GM18517 (cell line): ENCODE data around the gene MAD1L1.
"Not testable (repeated sequence)": the region's sequence is repeated elsewhere in the genome, so short reads cannot be mapped to it uniquely, and the experiment has no call there.

Source experiments
- ATAC-seq: cut with Tn5 transposase; IDR thresholded peaks from one replicate; pipeline ENCODE4 v1.9.1; 2021; ENCODE audit warnings: mild to moderate bottlenecking, moderate library complexity; ENCODE audit not compliant: unreplicated experiment

Gene MAD1L1

GRCh38 chr7:1860881-1861798 lies 371.6 kb downstream of the MAD1L1 start:
- not testable (repeated sequence) for ATAC-seq

DNA sequence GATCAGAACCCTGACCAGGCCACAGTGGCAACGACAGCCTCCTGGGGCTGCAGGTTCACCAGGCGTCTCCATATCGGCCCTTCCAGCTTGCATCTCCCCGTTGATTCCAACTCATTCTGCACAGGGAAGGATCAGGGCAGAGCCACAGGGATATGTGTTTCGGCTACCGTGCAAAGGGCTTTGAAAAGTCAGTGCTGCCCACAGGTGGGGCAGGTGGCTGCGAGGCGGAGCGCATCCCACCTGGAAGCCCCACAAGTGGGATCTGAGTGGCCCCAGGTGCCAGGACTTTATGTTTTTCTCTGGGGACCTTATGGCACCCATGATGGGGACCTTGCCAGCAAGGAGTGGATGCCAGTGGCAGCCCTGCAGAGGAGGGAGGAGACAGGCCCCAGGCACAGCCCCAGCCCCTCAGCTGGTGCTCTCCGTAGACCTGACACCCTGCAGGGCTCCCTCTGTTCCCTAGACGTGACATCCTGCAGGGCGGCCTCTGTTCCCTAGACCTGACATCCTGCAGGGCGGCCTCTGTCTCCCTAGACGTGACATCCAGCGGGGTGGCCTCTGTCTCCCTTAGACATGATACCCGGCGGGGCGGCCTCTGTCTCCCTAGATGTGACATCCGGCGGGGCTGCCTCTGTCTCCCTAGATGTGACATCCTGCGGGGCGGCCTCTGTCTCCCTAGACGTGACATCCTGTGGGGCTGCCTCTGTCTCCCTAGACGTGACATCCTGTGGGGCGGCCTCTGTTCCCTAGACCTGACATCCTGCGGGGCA lies 373.3 kb downstream of the MAD1L1 start:
- ATAC-seq, result no peak

DNA sequence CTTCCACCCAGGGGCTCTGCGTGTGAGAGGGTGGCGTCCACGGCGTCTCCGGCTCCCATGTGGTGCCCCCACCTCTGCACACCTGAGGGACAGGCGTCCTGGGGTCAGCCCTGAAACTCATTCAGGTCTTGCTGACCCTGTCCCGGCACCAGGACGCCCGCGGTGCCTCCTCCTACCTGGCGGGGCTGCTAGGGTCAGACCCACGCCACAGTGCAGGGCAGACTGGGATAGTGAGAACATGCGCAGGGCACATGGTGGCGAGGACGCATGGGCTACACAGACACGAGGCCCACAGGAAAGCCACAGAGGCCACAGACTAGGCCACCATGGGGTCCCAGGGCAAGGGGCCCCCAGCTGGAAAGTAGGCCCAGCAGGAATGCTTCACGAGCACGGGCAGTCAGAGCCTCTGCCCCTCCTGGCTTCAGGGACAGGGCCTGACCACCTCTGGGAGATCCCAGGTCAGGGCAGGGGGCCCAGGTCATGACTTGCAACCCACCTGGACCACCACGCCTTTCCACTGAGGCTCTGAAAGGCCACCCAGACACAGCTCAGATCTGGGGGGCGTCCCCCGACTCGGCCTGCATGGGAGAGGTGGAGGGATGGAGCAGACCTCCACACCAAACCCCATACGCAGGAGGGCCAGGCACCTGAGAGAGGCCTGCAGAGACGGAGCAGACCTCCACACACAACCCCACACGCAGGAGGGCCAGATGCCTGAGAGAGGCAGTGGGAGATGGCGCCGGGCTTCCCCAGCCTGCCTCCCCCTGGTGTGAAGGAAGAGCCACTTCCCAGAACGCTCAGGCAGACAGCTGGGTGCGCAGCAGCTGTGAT lies 374.1 kb downstream of the MAD1L1 start:
- no peak for ATAC-seq

GRCh38 chr7:1857487-1858421 lies 375.0 kb downstream of the MAD1L1 start:
- ATAC-seq, result no peak

- ATAC-seq, result no peak
These were observed 375.8 kb downstream of the MAD1L1 start for GRCh38 chr7:1856888-1857441.

- no peak for ATAC-seq
These were observed 376.4 kb downstream of the MAD1L1 start for GRCh38 chr7:1856161-1856887.

- ATAC-seq, result no peak
These were observed 377.0 kb downstream of the MAD1L1 start for GRCh38 chr7:1855725-1856160.

GRCh38 chr7:1854866-1855724 lies 377.6 kb downstream of the MAD1L1 start:
- no peak for ATAC-seq

- ATAC-seq, result no peak
These were observed 378.5 kb downstream of the MAD1L1 start for GRCh38 chr7:1853986-1854865.

GRCh38 chr7:1853431-1853985 lies 379.2 kb downstream of the MAD1L1 start:
- no peak for ATAC-seq

GRCh38 chr7:1852517-1853430 lies 380.0 kb downstream of the MAD1L1 start:
- ATAC-seq, result no peak

DNA sequence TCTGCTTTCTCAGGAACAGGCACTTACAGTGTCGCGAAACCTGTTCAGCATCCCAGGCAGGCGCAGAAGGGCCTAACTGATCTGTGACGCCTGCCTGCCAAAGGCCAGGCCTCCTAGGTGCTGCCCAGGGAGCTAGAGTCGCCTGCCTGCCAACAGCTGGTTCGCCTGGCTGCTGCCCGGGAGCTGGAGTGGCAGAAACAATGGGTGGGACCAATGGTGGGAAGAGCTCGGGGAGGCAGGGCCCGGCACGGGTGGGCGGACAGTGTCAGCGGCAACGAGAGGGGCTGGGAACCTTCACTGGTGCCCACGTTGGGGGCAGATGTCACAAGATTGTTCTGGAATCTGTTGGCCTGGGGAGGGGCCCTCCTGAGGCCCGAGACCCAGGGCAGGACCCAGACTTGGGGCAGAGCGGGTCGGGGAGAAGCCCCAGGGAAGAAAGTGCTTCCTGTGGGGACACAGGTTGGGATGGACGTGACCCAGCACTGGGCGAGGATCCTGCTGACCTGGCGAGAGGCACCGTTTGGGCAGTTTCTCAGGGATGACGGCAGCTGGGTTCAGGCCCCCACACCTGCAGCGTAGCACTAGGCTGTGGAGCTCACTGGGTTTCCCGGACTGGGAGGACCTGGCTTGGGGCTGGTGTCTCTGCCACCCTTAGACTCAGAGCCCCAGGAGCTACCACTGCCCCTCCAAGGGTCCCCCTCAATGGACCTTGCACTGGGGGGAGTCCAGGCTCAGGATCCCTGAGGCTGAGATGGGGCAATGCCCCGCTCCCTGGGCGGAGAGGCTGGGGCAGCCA lies 380.8 kb downstream of the MAD1L1 start:
- ATAC-seq, result no peak

DNA sequence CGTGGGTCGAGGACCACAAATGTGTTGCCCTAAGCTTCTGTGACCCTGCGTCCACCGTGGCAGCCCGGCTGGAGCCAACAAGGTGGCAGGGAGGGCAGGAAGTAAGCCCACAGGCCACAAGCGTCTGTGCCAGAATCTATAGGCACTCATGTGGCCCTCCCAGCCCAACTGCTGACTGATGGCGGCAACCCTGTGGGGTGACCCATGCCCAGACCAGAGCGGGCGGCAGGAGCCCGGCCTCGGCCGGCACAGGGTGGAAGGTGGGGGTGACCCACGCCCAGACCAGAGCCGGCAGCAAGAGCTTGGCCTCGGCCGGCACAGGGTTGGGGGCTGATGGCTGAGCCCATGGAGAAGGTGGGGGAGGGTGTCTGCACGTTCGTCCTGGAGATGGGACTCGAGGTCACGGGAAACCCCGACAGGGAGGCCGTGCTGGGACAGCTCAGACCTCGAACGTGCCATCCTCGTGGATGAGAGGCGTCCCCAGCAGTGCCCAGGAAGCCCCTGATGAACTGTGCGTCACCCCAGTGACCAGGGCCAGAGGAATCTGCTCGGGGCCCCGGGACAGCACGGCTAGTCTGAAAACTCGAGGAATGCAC lies 381.7 kb downstream of the MAD1L1 start:
- no peak for ATAC-seq
